ENCODE measurements around the gene SVEP1. TPM values are rescaled to one million over a fixed set of nuclear protein-coding genes. Genes with fewer than 3 reads are reported as not detected.

Gene SVEP1
- total RNA-seq, 1 experiment from 2014 or later = 40.0 TPM

Other genes starting within 250 kb of the SVEP1 start
- not detected in 2 replicates for gene TXNDC8, start 241.9 kb downstream of the SVEP1 start, total RNA-seq (2014; rRNA removed; shearing (Covaris generic); ENCODE audit: low replicate concordance)
- gene MUSK, start 89.0 kb upstream of the SVEP1 start, total RNA-seq (2014; rRNA removed; shearing (Covaris generic); ENCODE audit: low replicate concordance) = 1.9 and 2.2 TPM in 2 replicates

Measured in MG63 (cell line).